A673 (cell line): Measurements from ENCODE around the gene SF3A1. TPM values are rescaled to one million over a fixed set of nuclear protein-coding genes. Genes with fewer than 3 reads are reported as not detected.

ENCODE experiments used
- BruUV-seq: library from RNA; stranded (reverse); fragments of 400-500 nt; replicated peaks from 2 replicates; lab custom pipeline; 2021; lab: Mats Ljungman, UMichigan
- CTCF ChIA-PET: fragments of 300-600 bp; sonication (Branson Sonifier 250); formaldehyde crosslinking; loops from one replicate; lab custom pipeline; 2022; ENCODE audit warnings: antibody characterized with exemption; lab: Charles Lee
- POLR2A ChIA-PET: fragments of 300-600 bp; sonication (Branson Sonifier 250); formaldehyde crosslinking; loops from one replicate; lab custom pipeline; 2022; ENCODE audit warnings: antibody characterized with exemption; ENCODE audit not compliant: low non-redundant PET; lab: Charles Lee
- DNase-seq: peaks from one replicate; pipeline ENCODE4 v3.0.0-alpha.2; 2015; ENCODE audit warnings: low spot score
- H3K27ac ChIP-seq: fragments of 200-600 bp; sonication (generic); 2 replicates; pipeline ENCODE4 v1.5.1; 2016; ENCODE audit warnings: mixed run types, low read depth, mild to moderate bottlenecking, mixed read lengths, antibody characterized with exemption, low read length; ENCODE audit not compliant: poor library complexity, severe bottlenecking
- H3K27me3 ChIP-seq: fragments of 200-600 bp; sonication (generic); replicated peaks from 2 replicates; pipeline ENCODE4 v1.6.1; 2017; ENCODE audit warnings: mixed run types, low read depth, mild to moderate bottlenecking, mixed read lengths, antibody characterized with exemption, low read length; ENCODE audit not compliant: insufficient read depth, poor library complexity
- H3K36me3 ChIP-seq: fragments of 200-600 bp; sonication (generic); 2 replicates; pipeline ENCODE4 v1.6.1; 2016; ENCODE audit warnings: mixed run types, mild to moderate bottlenecking, mixed read lengths, antibody characterized with exemption, low read length; ENCODE audit not compliant: insufficient read depth, poor library complexity, severe bottlenecking
- H3K4me1 ChIP-seq: fragments of 200-600 bp; sonication (generic); 2 replicates; pipeline ENCODE4 v1.6.1; 2017; ENCODE audit warnings: mixed run types, mild to moderate bottlenecking, mixed read lengths, antibody characterized with exemption, low read length; ENCODE audit not compliant: insufficient read depth, poor library complexity, severe bottlenecking
- H3K4me3 ChIP-seq: fragments of 200-600 bp; sonication (generic); 2 replicates; pipeline ENCODE4 v1.5.1; 2016; ENCODE audit warnings: low read depth, mixed run types, mild to moderate bottlenecking, mixed read lengths, low read length; ENCODE audit not compliant: poor library complexity, severe bottlenecking
- H3K9me3 ChIP-seq: fragments of 200-600 bp; sonication (generic); 2 replicates; pipeline ENCODE4 v1.6.1; 2016; ENCODE audit warnings: mixed run types, low read depth, mild to moderate bottlenecking, mixed read lengths, antibody characterized with exemption, low read length; ENCODE audit not compliant: poor library complexity, severe bottlenecking
- CTCF ChIP-seq: fragments of 300-800, 200-600 bp; sonication (generic); conservative IDR thresholded peaks from 2 replicates; pipeline ENCODE4 v1.5.1; 2017; ENCODE audit warnings: low read depth, mild to moderate bottlenecking, antibody characterized with exemption, low read length, moderate library complexity, mixed read lengths
- EZH2 ChIP-seq: fragments of 200-600 bp; sonication (generic); IDR thresholded peaks from 2 replicates; pipeline ENCODE4 v1.6.1; 2017; ENCODE audit warnings: borderline replicate concordance, low read depth, mild to moderate bottlenecking, mixed read lengths, antibody characterized with exemption, low read length; ENCODE audit not compliant: poor library complexity, severe bottlenecking
- intact Hi-C: fragments of 100-400 bp; cut with micrococcal nuclease; formaldehyde crosslinking; loops from one replicate; pipeline ENCODE4 v1.10.0; 2022; ENCODE audit not compliant: unreplicated experiment
- total RNA-seq: library from RNA; stranded (reverse); gene quantifications from 2 replicates; pipeline ENCODE4 v1.2.3, GENCODE V29; 2021

Gene SF3A1
- total RNA-seq, 1 experiment from 2014 or later = 366 TPM

DNA sequence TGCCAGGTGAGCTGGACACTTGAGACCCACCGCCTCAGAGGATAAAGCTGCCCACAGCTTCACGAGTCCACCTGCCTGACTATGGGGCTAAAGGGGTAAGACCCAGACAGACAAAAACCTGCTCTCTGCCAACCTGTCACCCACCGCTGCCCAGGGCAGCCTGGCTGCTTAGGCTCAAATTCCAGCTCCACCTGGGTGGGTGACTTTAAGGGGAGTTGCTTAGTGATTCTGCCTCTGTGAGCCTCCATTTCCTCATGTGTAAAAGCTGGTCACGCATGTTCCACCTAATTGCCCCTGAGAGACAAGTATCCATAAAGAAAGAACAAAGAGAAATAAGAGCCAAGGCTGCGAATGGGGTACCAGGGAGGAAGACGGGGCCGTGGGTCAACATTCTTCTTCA, 63.7 kb downstream of the SF3A1 start:
- CTCF ChIA-PET = no interaction called here
- intact Hi-C loops = no loop called here
- Histone ChIP-seq H3K27ac (no peak overlapping the region), H3K4me3 (no peak overlapping the region), H3K9me3 (no peaks in the 10 kb centered on the region), H3K36me3 (no peaks in the 10 kb centered on the region), H3K27me3 (no peaks in the 10 kb centered on the region), H3K4me1 (peaks cover 24% of the 10 kb centered on the region)
- TF ChIP-seq EZH2 (no peak), CTCF (no peak)
- DNase-seq = no peak
- POLR2A ChIA-PET = no interaction called here
- BruUV-seq = no TSS peak

DNA sequence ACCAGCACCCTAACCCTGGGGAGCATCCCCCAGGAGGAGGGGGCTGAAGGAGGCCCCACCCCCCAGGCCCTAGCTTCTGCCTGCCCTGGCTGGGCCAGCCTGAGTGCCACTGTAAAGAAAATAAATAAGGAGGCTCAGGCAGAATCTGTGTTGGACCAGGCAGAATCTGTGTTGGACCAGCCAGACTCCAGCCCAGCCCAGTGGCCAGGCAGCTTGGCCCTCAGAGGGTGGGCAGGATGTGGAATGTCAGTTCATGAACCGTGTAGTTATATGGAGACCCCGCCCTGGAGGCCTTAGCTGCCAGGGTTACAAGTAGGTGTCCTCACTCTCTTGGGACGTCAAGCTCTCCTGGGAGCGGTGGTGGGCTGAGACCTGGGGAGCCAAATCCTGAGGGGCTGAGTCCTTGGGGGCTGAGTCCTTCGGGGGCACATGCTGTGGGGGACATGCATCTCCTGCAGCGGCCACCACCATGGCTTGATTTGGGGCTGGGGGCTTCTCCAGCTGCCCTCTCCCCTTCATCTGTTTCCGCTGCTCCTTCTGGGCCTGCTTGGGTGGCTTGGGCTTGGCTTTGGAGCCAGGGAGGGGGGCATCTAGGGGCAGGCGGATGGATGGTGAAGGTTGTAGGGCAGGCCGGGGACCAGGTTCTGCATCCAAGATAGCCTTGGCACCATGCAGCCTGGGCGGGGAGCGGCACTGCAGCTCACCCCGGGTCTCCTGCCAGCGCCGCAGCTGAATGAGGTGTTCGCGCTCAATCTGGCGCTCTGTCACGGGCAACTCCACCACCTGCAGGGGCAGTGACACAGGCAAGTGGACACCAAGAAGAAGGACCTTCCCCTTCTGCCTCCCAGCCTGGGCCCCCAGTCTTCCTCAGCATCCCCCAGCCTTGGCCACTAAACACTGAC, 64.4 kb downstream of the SF3A1 start:
- Histone ChIP-seq H3K4me1 (peaks cover 26% of the 10 kb centered on the region), H3K4me3 (no peak overlapping the region), H3K36me3 (no peaks in the 10 kb centered on the region), H3K27me3 (no peaks in the 10 kb centered on the region), H3K9me3 (no peaks in the 10 kb centered on the region), H3K27ac (no peak overlapping the region)
- no peak for DNase-seq
- POLR2A ChIA-PET = no interaction called here
- TF ChIP-seq CTCF = no peak
- TF ChIP-seq EZH2 = no peak
- CTCF ChIA-PET = no interaction called here
- intact Hi-C loops = no loop called here
- BruUV-seq = no TSS peak

GRCh38 chr22:30291058-30291892, 65.4 kb downstream of the SF3A1 start:
- intact Hi-C loops = no loop called here
- BruUV-seq = no TSS peak

More at GRCh38 chr22:30291058-30291892, 65.4 kb downstream of the SF3A1 start:
- Histone ChIP-seq H3K4me1 (peaks cover 26% of the 10 kb centered on the region), H3K4me3 (no peak overlapping the region), H3K27ac (peak overlapping the region; percentile 51), H3K27me3 (no peaks in the 10 kb centered on the region), H3K9me3 (no peaks in the 10 kb centered on the region), H3K36me3 (no peaks in the 10 kb centered on the region)
- DNase-seq = peak; percentile 46
- TF ChIP-seq EZH2 (no peak), CTCF (no peak)
- ChIA-PET POLR2A (interaction anchor here (0.6 kb wide), 1 partner anchor 88 kb away, joined by 3 read pairs; no protein-coding TSS in a partner anchor), CTCF (no interaction called here)
